Adrenal gland (tissue), 5 donors: Measurements from ENCODE around the gene BCAS3.

Experiments used
- POLR2A ChIP-seq, 2 donors: fragments of 450-650 bp; IDR thresholded peaks; one replicate each; pipeline ENCODE4 v1.6.1; 2017; ENCODE audit warnings: antibody characterized with exemption in 2 of 2, mild to moderate bottlenecking in 2 of 2, moderate library complexity in 1 of 2
- TF ChIP-seq, protein P1 (sequence below), 6 experiments: fragments of 450-650 bp in 4 of 6; fragments of 200-600 bp in 2 of 6; sonication (generic) in 1 of 6; IDR thresholded peaks; 1 replicate in 5 of 6; 2 replicates in 1 of 6; pipeline versions ENCODE4 v1.5.1 to v1.8.0; 2016 to 2021; ENCODE audit warnings: antibody characterized with exemption in 6 of 6, mild to moderate bottlenecking in 2 of 6, moderate library complexity in 1 of 6
- donor health status: DM: no; HTN: no; CAD: no.

DNA sequence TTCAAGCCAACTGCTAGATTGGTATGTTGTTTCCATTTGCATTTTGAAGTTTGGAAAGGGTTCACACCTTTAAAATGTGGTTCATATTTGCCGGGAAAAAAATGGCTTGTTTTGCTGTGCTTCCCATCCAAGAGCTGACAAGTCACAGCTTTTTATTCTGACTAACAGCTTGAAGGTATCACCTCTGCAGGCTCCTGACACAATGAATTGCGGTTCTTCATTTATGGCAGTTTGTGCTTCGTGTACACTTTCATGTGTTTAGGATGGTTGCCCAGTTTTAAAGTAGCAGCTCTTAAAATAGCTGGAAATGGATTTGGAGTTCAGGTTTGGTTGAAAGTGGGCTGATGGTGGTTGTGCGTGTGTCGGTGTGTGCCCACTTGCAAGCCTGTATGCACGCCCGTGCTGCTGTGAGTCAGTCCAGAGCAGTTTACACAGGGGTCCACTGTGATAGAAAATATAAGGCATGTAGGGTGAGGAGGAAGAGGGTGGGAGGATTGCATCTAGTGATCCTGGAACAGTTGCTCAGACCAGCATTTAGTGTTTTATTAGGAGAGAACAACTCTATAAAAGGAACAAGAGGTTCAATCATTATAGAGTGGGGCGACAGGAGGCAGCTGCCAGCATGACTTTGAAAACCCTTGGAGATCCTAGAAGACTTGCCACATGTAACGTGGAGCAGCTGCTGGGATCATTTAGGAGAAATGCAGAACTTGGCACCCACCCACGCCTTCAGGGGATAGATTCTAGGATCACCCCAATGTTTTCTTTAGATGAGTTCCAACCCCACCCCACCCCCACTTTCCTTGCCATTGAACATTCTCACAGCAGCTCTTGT, 614.0 kb downstream of the BCAS3 start:
- TF ChIP-seq, protein P1, sequence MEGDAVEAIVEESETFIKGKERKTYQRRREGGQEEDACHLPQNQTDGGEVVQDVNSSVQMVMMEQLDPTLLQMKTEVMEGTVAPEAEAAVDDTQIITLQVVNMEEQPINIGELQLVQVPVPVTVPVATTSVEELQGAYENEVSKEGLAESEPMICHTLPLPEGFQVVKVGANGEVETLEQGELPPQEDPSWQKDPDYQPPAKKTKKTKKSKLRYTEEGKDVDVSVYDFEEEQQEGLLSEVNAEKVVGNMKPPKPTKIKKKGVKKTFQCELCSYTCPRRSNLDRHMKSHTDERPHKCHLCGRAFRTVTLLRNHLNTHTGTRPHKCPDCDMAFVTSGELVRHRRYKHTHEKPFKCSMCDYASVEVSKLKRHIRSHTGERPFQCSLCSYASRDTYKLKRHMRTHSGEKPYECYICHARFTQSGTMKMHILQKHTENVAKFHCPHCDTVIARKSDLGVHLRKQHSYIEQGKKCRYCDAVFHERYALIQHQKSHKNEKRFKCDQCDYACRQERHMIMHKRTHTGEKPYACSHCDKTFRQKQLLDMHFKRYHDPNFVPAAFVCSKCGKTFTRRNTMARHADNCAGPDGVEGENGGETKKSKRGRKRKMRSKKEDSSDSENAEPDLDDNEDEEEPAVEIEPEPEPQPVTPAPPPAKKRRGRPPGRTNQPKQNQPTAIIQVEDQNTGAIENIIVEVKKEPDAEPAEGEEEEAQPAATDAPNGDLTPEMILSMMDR (IDR thresholded peaks at IDR 0.05): no peak
- no peak for TF ChIP-seq POLR2A (IDR thresholded peaks at IDR 0.05)
